Measurements from ENCODE around the gene CCDC80. TPM values are rescaled to one million over a fixed set of nuclear protein-coding genes. Genes with fewer than 3 reads are reported as not detected.

The CCDC80 gene
- total and polyA plus RNA-seq, 2 of the 4 experiments (the other 2 are of a cell fraction), result 387 to 418 TPM

- H2AFZ ChIP-seq (replicated peaks; ENCODE audit: low read length, poor library complexity), result peak overlapping the region; percentile 84
- peak overlapping the region; percentile 99 for H3K4ac ChIP-seq (ENCODE audit: low read depth, low read length)
These were observed 40.9 kb upstream of the CCDC80 start for GRCh38 chr3:112681822-112682325.

More at GRCh38 chr3:112681822-112682325, 40.9 kb upstream of the CCDC80 start:
- Histone ChIP-seq H3K23ac (ENCODE audit: low read depth, low read length) (peak overlapping the region; percentile 97; the same call in 1 of the 2 replicates), H3K9ac (ENCODE audit: low read depth, low read length) (peak overlapping the region; percentile 70), H3K56ac (ENCODE audit: extremely low read depth, insufficient read depth, low read length) (peak overlapping the region; percentile 93), H4K91ac (ENCODE audit: insufficient read depth, low read depth, low read length) (peak overlapping the region; percentile 97), H3K79me1 (ENCODE audit: low read depth in 1 of 2, low read length in 2 of 2) (no peaks in the 10 kb centered on the region), H4K8ac (ENCODE audit: low read depth in 2 of 2, low read length in 2 of 2) (peak overlapping the region; percentile 65 to 97), H2BK20ac (ENCODE audit: low read depth, low read length) (peak overlapping the region; percentile 99), H3K27ac (ENCODE audit: insufficient read depth, low read length) (peak overlapping the region; percentile 99), H2BK5ac (ENCODE audit: low read depth, low read length, poor library complexity, severe bottlenecking) (peak overlapping the region; percentile 97), H3K4me1 (ENCODE audit: control insufficient read depth, insufficient read depth, low read length) (peaks cover 14% of the 10 kb centered on the region), H3K4me3 (ENCODE audit: insufficient read depth, low read depth, low read length) (no peak overlapping the region), H4K20me1 (ENCODE audit: insufficient read depth, low read length) (no peaks in the 10 kb centered on the region), H2AK9ac (replicated peaks; ENCODE audit: low read depth, low read length, poor library complexity) (peak overlapping the region; percentile 61), H3K36me3 (ENCODE audit: control insufficient read depth, insufficient read depth, low read length) (no peaks in the 10 kb centered on the region), H3K27me3 (ENCODE audit: control insufficient read depth, insufficient read depth, low read length) (no peaks in the 10 kb centered on the region), H2AK5ac (ENCODE audit: low read depth, low read length) (peak overlapping the region; percentile 81; the same call in 1 of the 2 replicates), H3K9me1 (ENCODE audit: insufficient read depth, low read length) (peaks cover 17% of the 10 kb centered on the region), H2BK15ac (ENCODE audit: low read depth, low read length) (peak overlapping the region; percentile 100; the same call in 2 of the 3 replicates), H3K18ac (ENCODE audit: low read depth, low read length) (peak overlapping the region; percentile 97), H2BK120ac (ENCODE audit: low read depth, low read length) (peak overlapping the region; percentile 99), H3K14ac (replicated peaks; ENCODE audit: low read depth, low read length) (peak overlapping the region; percentile 95), H3K4me2 (ENCODE audit: low read depth, low read length) (peak overlapping the region; percentile 89), H3K9me3 (ENCODE audit: control insufficient read depth, insufficient read depth, low read length) (no peaks in the 10 kb centered on the region), H4K5ac (ENCODE audit: low read depth, low read length) (peak overlapping the region; percentile 100)
- ChIA-PET POLR2A (ENCODE audit: unreplicated experiment) (interaction anchor here (1.1 kb wide), 1 partner anchor 27 kb away, joined by 4 read pairs; no protein-coding TSS in a partner anchor), CTCF (interaction anchor here (0.8 to 0.9 kb wide), 2 partner anchors 38 to 55 kb away, joined by 3 read pairs; no protein-coding TSS in a partner anchor)
- intact Hi-C loops (cut with micrococcal nuclease), result no loop called here
- WGBS, 2 experiments (ENCODE audit: extremely low coverage in 2 of 2, insufficient read length in 1 of 2), result no CpG with 5 or more reads among the region's 2 CpGs
- DNase-seq (peak; percentile 88), ATAC-seq (ENCODE audit: low read depth) (peak; percentile 40)
- in situ Hi-C loops (cut with MboI; ENCODE audit: low sequenced_read_pairs), result no loop called here
- no TSS peak for BruUV-seq (replicated peaks)
- dilution Hi-C loops (cut with HindIII; ENCODE audit: low sequenced_read_pairs, unreplicated experiment), result no loop called here
- TF ChIP-seq MAZ (IDR thresholded peaks at IDR 0.05; ENCODE audit: borderline replicate concordance, low read depth, low read length) (no peak), CTCF (conservative IDR thresholded peaks at IDR 0.05; ENCODE audit: low read depth, low read length) (no peak), CHD1 (IDR thresholded peaks at IDR 0.05; ENCODE audit: low read depth, low read length) (no peak), RCOR1 (IDR thresholded peaks at IDR 0.05; ENCODE audit: insufficient replicate concordance, low read length) (no peak), RFX5 (IDR thresholded peaks at IDR 0.05; ENCODE audit: low read depth, low read length) (no peak), RAD21 (IDR thresholded peaks at IDR 0.05; ENCODE audit: low read length) (no peak), MXI1 (IDR thresholded peaks at IDR 0.05; ENCODE audit: borderline replicate concordance, low read depth, low read length) (no peak), SMC3 (IDR thresholded peaks at IDR 0.05; ENCODE audit: low read depth, low read length) (no peak), BHLHE40 (IDR thresholded peaks at IDR 0.05; ENCODE audit: low read depth, low read length) (no peak), MAFK (IDR thresholded peaks at IDR 0.05; ENCODE audit: low read depth, low read length) (no peak)

Data from IMR-90 (cell line).